Left colon (tissue), 2 donors: Measurements from ENCODE around the gene FHOD3. TPM values are rescaled to one million over a fixed set of nuclear protein-coding genes. Genes with fewer than 3 reads are reported as not detected.
"Not testable (repeated sequence)": the region's sequence is repeated elsewhere in the genome, so short reads cannot be mapped to it uniquely, and the experiment has no call there.

Experiments used
- ATAC-seq: fragments of 200-7000 bp; cut with Tn5 transposase; one replicate; pipeline ENCODE4 v1.9.1; 2020; ENCODE audit warnings: mild to moderate bottlenecking, moderate library complexity
- DNase-seq, 2 donors: peaks; one replicate each; pipeline ENCODE4 v3.0.0-alpha.2; 2020
- intact Hi-C, 2 donors: fragments of 100-400 bp; cut with DNase I in 1 of 2; cut with micrococcal nuclease in 1 of 2; formaldehyde crosslinking; loops; one replicate each; pipeline versions ENCODE4 v1.11.2 to v1.14.0; 2022; cut with DNase I, micrococcal nuclease
- total RNA-seq, 2 donors: library from RNA; stranded (reverse); fragmentation: NEBNext Ultra II Directional; extraction: Animal tissue kit (Norgen Biotek cat#: 25700); gene quantifications; one replicate each; pipeline ENCODE4 v1.2.1, GENCODE V29; 2021
- donor health status: DM: no; HTN: no; CAD: no.
- donor health status: DM: yes; HTN: yes; CAD: no.

Gene FHOD3
- total RNA-seq, 2 donors from 2014 or later = 1.3 to 5.1 TPM

- ATAC-seq (no peak), DNase-seq (no peak)
- intact Hi-C loops = no loop called here
Observed at GRCh38 chr18:36776650-36777049, 479.1 kb downstream of the FHOD3 start.

- ATAC-seq (no peak), DNase-seq (no peak)
- intact Hi-C loops = no loop called here
Observed at GRCh38 chr18:36777566-36777965, 480.1 kb downstream of the FHOD3 start.

GRCh38 chr18:36780748-36781147, 483.2 kb downstream of the FHOD3 start:
- DNase-seq = no peak
- ATAC-seq = no peak
- intact Hi-C loops = no loop called here

- no peak for DNase-seq
- no peak for ATAC-seq
- intact Hi-C loops = no loop called here
Observed at GRCh38 chr18:36782710-36783109, 485.2 kb downstream of the FHOD3 start.

GRCh38 chr18:36783792-36784191, 486.3 kb downstream of the FHOD3 start:
- ATAC-seq (no peak), DNase-seq (no peak)
- intact Hi-C loops = no loop called here

- intact Hi-C loops = no loop called here
- ATAC-seq = no peak
Observed at GRCh38 chr18:36786686-36787085, 489.2 kb downstream of the FHOD3 start.

GRCh38 chr18:36792634-36793283, 495.2 kb downstream of the FHOD3 start:
- ATAC-seq = no peak

More at GRCh38 chr18:36786686-36787085, 489.2 kb downstream of the FHOD3 start:
- no peak for DNase-seq

GRCh38 chr18:36798738-36799473, 501.4 kb downstream of the FHOD3 start:
- DNase-seq (no peak), ATAC-seq (no peak)
- intact Hi-C loops = no loop called here

More at GRCh38 chr18:36792634-36793283, 495.2 kb downstream of the FHOD3 start:
- intact Hi-C loops = no loop called here
- no peak for DNase-seq

- intact Hi-C loops = no loop called here
- DNase-seq (no peak), ATAC-seq (no peak)
Observed at GRCh38 chr18:36805105-36805504, 507.6 kb downstream of the FHOD3 start.

GRCh38 chr18:36808681-36809080, 511.2 kb downstream of the FHOD3 start:
- ATAC-seq = no peak
- intact Hi-C loops = no loop called here

GRCh38 chr18:36809590-36810381, 512.3 kb downstream of the FHOD3 start:
- DNase-seq (peak in 1 of 2 donors; percentile 21), ATAC-seq (peak; percentile 88)
- intact Hi-C loops = no loop called here

More at GRCh38 chr18:36808681-36809080, 511.2 kb downstream of the FHOD3 start:
- no peak for DNase-seq

- DNase-seq (no peak), ATAC-seq (no peak)
- intact Hi-C loops = no loop called here
Observed at GRCh38 chr18:36811430-36811829, 513.9 kb downstream of the FHOD3 start.

- ATAC-seq (no peak), DNase-seq (no peak)
- intact Hi-C loops = no loop called here
Observed at GRCh38 chr18:36811955-36812354, 514.4 kb downstream of the FHOD3 start.

GRCh38 chr18:36812678-36813077, 515.2 kb downstream of the FHOD3 start:
- intact Hi-C loops = no loop called here
- DNase-seq = no peak

GRCh38 chr18:36813101-36813775, 515.7 kb downstream of the FHOD3 start:
- DNase-seq (no peak), ATAC-seq (no peak)
- intact Hi-C loops = no loop called here

More at GRCh38 chr18:36812678-36813077, 515.2 kb downstream of the FHOD3 start:
- no peak for ATAC-seq

- ATAC-seq (no peak), DNase-seq (no peak)
- intact Hi-C loops = no loop called here
Observed at GRCh38 chr18:36813824-36814223, 516.3 kb downstream of the FHOD3 start.

GRCh38 chr18:36814994-36815393, 517.5 kb downstream of the FHOD3 start:
- DNase-seq (no peak), ATAC-seq (no peak)
- intact Hi-C loops = no loop called here

- intact Hi-C loops, ATAC-seq, DNase-seq: not testable (repeated sequence)
Observed at GRCh38 chr18:36816096-36816495, 518.6 kb downstream of the FHOD3 start.

- ATAC-seq (no peak), DNase-seq (no peak)
- intact Hi-C loops = no loop called here
Observed at GRCh38 chr18:36817039-36817438, 519.5 kb downstream of the FHOD3 start.
